DND-41 (cell line): ENCODE measurements around the gene TESMIN.

Experiments used
- ATAC-seq: fragments of 200-7000 bp; cut with Tn5 transposase; 3 replicates; pipeline ENCODE4 v1.9.1; 2021; ENCODE audit warnings: low read depth; ENCODE audit not compliant: insufficient read depth
- DNase-seq: peaks from one replicate; pipeline ENCODE4 v3.0.0-alpha.2; 2020
- H2AFZ ChIP-seq: 2 replicates; pipeline ENCODE4 v1.6.0; 2012; ENCODE audit warnings: low read depth, low read length
- H3K27ac ChIP-seq: 2 replicates; pipeline ENCODE4 v1.5.1; 2012; ENCODE audit warnings: low read length, inconsistent platforms
- H3K27me3 ChIP-seq: fragments of 200-600 bp; sonication (generic); 2 replicates; pipeline ENCODE4 v1.6.0; 2012; ENCODE audit warnings: low read length, mild to moderate bottlenecking, inconsistent platforms; ENCODE audit not compliant: insufficient read depth, poor library complexity
- H3K36me3 ChIP-seq: 2 replicates; pipeline ENCODE4 v1.5.1; 2012; ENCODE audit warnings: low read length, inconsistent platforms; ENCODE audit not compliant: insufficient read depth
- H3K4me1 ChIP-seq: 2 replicates; pipeline ENCODE4 v1.5.1; 2012; ENCODE audit warnings: mild to moderate bottlenecking, low read length; ENCODE audit not compliant: insufficient read depth
- H3K4me2 ChIP-seq: 2 replicates; pipeline ENCODE4 v1.6.0; 2012; ENCODE audit warnings: mild to moderate bottlenecking, moderate library complexity, low read length, inconsistent platforms; ENCODE audit not compliant: insufficient read depth
- H3K4me3 ChIP-seq, 2 experiments: fragments of 200-600 bp in 1 of 2; shearing (Covaris generic) in 1 of 2; 2 replicates each; pipeline ENCODE4 v1.5.1; 2012 to 2016; ENCODE audit warnings: inconsistent platforms in 2 of 2, low read length in 2 of 2, mild to moderate bottlenecking in 2 of 2, low read depth in 1 of 2, moderate library complexity in 1 of 2
- H3K79me2 ChIP-seq: 2 replicates; pipeline ENCODE4 v1.6.0; 2012; ENCODE audit warnings: low read length, inconsistent platforms; ENCODE audit not compliant: insufficient read depth
- H3K9ac ChIP-seq: 2 replicates; pipeline ENCODE4 v1.6.0; 2012; ENCODE audit warnings: low read depth, mild to moderate bottlenecking, inconsistent platforms, low read length, moderate library complexity
- H3K9me3 ChIP-seq: 2 replicates; pipeline ENCODE4 v1.5.1; 2012; ENCODE audit warnings: low read length, moderate library complexity, mild to moderate bottlenecking, inconsistent platforms; ENCODE audit not compliant: insufficient read depth, severe bottlenecking
- H4K20me1 ChIP-seq: 2 replicates; pipeline ENCODE4 v1.6.0; 2012; ENCODE audit warnings: low read length; ENCODE audit not compliant: insufficient read depth
- EZH2 ChIP-seq: IDR thresholded peaks from 3 replicates; pipeline ENCODE4 v1.6.1; 2012; ENCODE audit warnings: borderline replicate concordance, low read depth, mild to moderate bottlenecking, moderate library complexity, low read length, inconsistent platforms; ENCODE audit not compliant: severe bottlenecking
- TF ChIP-seq, protein P1 (sequence below): IDR thresholded peaks from 2 replicates; pipeline ENCODE4 v1.5.1; 2012; ENCODE audit warnings: borderline replicate concordance, low read length, moderate library complexity, mild to moderate bottlenecking; ENCODE audit not compliant: poor library complexity, severe bottlenecking; ENCODE audit errors: extremely low read depth

TESMIN gene

DNA sequence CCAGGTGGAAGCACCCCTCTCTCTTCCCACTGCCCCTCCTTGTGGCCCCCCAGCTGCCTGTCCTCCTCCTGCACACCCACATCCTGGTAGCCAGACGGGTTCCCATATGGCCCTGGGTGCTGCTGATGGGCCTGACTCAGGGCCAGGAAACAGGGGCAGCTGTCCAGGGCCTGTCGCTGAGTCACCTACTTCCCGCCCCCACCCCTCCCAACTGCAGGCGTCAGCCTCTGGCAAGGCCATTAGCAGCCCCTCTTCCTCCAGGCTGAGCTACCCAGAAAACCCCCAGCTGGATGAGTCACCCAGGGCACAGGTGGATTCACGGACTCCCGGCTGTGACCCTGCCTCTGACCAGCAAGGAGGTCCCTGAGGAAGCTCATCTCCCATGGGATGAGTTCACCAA is 73.9 kb downstream of the TESMIN start:
- no peaks in the 10 kb centered on the region for H4K20me1 ChIP-seq
- TF ChIP-seq, protein P1, sequence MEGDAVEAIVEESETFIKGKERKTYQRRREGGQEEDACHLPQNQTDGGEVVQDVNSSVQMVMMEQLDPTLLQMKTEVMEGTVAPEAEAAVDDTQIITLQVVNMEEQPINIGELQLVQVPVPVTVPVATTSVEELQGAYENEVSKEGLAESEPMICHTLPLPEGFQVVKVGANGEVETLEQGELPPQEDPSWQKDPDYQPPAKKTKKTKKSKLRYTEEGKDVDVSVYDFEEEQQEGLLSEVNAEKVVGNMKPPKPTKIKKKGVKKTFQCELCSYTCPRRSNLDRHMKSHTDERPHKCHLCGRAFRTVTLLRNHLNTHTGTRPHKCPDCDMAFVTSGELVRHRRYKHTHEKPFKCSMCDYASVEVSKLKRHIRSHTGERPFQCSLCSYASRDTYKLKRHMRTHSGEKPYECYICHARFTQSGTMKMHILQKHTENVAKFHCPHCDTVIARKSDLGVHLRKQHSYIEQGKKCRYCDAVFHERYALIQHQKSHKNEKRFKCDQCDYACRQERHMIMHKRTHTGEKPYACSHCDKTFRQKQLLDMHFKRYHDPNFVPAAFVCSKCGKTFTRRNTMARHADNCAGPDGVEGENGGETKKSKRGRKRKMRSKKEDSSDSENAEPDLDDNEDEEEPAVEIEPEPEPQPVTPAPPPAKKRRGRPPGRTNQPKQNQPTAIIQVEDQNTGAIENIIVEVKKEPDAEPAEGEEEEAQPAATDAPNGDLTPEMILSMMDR: no peak
- no peak for TF ChIP-seq EZH2
- no peaks in the 10 kb centered on the region for H3K36me3 ChIP-seq
- H3K79me2 ChIP-seq: no peaks in the 10 kb centered on the region
- no peak overlapping the region for H3K4me3 ChIP-seq
- DNase-seq (no peak), ATAC-seq (no peak)
- no peak overlapping the region for H2AFZ ChIP-seq
- H3K27ac ChIP-seq: no peak overlapping the region
- H3K9ac ChIP-seq: no peak overlapping the region
- no peak overlapping the region for H3K4me2 ChIP-seq
- H3K9me3 ChIP-seq: no peaks in the 10 kb centered on the region
- H3K27me3 ChIP-seq: peaks cover 2% of the 10 kb centered on the region
- no peaks in the 10 kb centered on the region for H3K4me1 ChIP-seq

DNA sequence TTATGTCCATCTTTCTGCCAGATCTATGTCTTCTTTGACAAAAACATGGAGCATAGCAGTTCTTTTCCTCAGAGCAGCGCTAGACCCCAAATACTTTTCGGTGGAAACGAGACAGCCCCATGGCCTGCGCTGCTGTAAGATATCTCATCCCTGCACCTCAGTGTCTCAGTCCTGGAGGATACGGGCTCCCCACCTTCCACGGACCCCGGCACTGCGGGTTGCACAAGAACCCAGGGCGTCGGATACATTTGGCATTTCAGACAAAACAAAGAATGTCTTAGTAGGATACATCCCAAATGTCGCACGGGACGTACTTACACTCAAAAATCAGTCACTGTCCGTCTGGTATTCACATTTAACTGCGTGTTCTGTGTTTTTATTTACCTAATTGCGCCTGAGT is 76.9 kb downstream of the TESMIN start:
- no peaks in the 10 kb centered on the region for H3K36me3 ChIP-seq
- H2AFZ ChIP-seq: no peak overlapping the region
- ATAC-seq: no peak
- no peak overlapping the region for H3K9ac ChIP-seq
- no peaks in the 10 kb centered on the region for H3K4me1 ChIP-seq
- H3K4me3 ChIP-seq: no peak overlapping the region
- H3K4me2 ChIP-seq: no peak overlapping the region
- no peaks in the 10 kb centered on the region for H3K9me3 ChIP-seq
- no peaks in the 10 kb centered on the region for H3K79me2 ChIP-seq
- no peak overlapping the region for H3K27ac ChIP-seq
- no peak for TF ChIP-seq EZH2
- TF ChIP-seq, protein P1: no peak
- H4K20me1 ChIP-seq: no peaks in the 10 kb centered on the region
- DNase-seq: no peak
- H3K27me3 ChIP-seq: no peaks in the 10 kb centered on the region

DNA sequence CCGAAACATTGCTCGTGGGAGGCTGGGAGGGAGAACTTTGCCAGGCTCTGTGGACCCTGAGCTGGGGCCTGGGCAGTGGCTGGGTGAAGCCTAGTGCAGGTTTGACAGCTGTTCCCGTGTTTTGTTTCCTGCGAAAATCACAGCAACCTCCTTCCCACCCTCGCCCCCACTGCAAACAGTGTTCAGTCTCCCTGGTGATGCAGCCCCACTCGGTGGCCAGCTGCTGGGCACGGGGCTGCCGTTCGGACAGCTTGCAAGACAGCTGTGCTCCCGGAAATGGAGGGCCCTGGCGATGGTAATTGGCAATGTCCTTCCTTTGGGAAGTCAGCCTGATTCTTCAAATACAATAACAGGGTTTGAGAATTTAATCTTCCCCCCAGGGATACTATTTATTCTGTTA is 77.3 kb downstream of the TESMIN start:
- ATAC-seq: no peak
- no peaks in the 10 kb centered on the region for H3K79me2 ChIP-seq
- H2AFZ ChIP-seq: no peak overlapping the region

More for the DNA sequence above, 77.3 kb downstream of the TESMIN start:
- TF ChIP-seq, protein P1: no peak
- TF ChIP-seq EZH2: no peak
- DNase-seq: no peak
- H3K4me1 ChIP-seq: no peaks in the 10 kb centered on the region
- H3K27me3 ChIP-seq: no peaks in the 10 kb centered on the region
- H3K4me2 ChIP-seq: no peak overlapping the region
- H3K36me3 ChIP-seq: no peaks in the 10 kb centered on the region
- no peak overlapping the region for H3K27ac ChIP-seq
- H3K9me3 ChIP-seq: no peaks in the 10 kb centered on the region
- no peaks in the 10 kb centered on the region for H4K20me1 ChIP-seq
- no peak overlapping the region for H3K9ac ChIP-seq
- H3K4me3 ChIP-seq: no peak overlapping the region
